Loucy (cell line): ENCODE measurements around the gene SORCS2.

Experiments
- CTCF ChIP-seq: fragments of 200-600 bp; sonication (generic); conservative IDR thresholded peaks from 2 replicates; pipeline ENCODE4 v1.5.1; 2014; ENCODE audit warnings: mild to moderate bottlenecking, antibody characterized with exemption, low read length
- EZH2phosphoT487 ChIP-seq: fragments of 200-600 bp; IDR thresholded peaks from 2 replicates; pipeline ENCODE4 v1.6.1; 2018; ENCODE audit warnings: antibody characterized with exemption, mild to moderate bottlenecking, moderate library complexity, borderline replicate concordance

GRCh38 chr4:7777871-7778509 is 585.7 kb downstream of the SORCS2 start:
- no peak for TF ChIP-seq CTCF
- no peak for TF ChIP-seq EZH2phosphoT487
